Activated CD4-positive, alpha-beta memory T cell treated with anti-CD3 and anti-CD28 coated beads, Interleukin-2, amount 10 ng/mL, durations not matched to agents 7 days and 5 days (primary cell): ENCODE measurements around the gene SPACA6. TPM values are rescaled to one million over a fixed set of nuclear protein-coding genes. Genes with fewer than 3 reads are reported as not detected.

Experiments
- CTCF ChIA-PET: fragments of 350-600 bp; sonication (Branson Sonifier 250); formaldehyde crosslinking; loops from one replicate; lab custom pipeline; 2021; ENCODE audit warnings: antibody characterized with exemption, inconsistent platforms; lab: Charles Lee
- POLR2A ChIA-PET: fragments of 350-600 bp; sonication (Branson Sonifier 250); formaldehyde crosslinking; loops from one replicate; lab custom pipeline; 2021; ENCODE audit warnings: antibody characterized with exemption; lab: Charles Lee
- DNase-seq: peaks from one replicate; pipeline ENCODE4 v3.0.0-alpha.2; 2020
- H3K27ac Mint-ChIP-seq: one replicate; pipeline ENCODE4 v1.8.0; 2021; ENCODE audit warnings: mild to moderate bottlenecking, mixed read lengths
- H3K27me3 Mint-ChIP-seq: one replicate; pipeline ENCODE4 v1.8.0; 2021; ENCODE audit warnings: mixed read lengths
- H3K36me3 Mint-ChIP-seq: one replicate; pipeline ENCODE4 v1.8.0; 2021; ENCODE audit warnings: low read depth, mixed read lengths
- H3K4me1 Mint-ChIP-seq: one replicate; pipeline ENCODE4 v1.8.0; 2021; ENCODE audit warnings: mixed read lengths
- H3K4me3 Mint-ChIP-seq: one replicate; pipeline ENCODE4 v1.8.0; 2021; ENCODE audit warnings: mild to moderate bottlenecking, mixed read lengths
- H3K9me3 Mint-ChIP-seq: one replicate; pipeline ENCODE4 v1.8.0; 2021; ENCODE audit warnings: mixed read lengths
- total RNA-seq, 2 experiments: library from RNA; stranded (reverse); gene quantifications; one replicate each; pipeline ENCODE4 v1.2.3, GENCODE V29; 2021

The SPACA6 gene
- total RNA-seq, 2 experiments from 2014 or later, result 5.2 to 6.6 TPM

GRCh38 chr19:51713319-51714285 lies 20.5 kb downstream of the SPACA6 start:
- Mint-ChIP-seq H3K4me3 (no peak overlapping the region), H3K4me1 (peaks cover under 1% of the 10 kb centered on the region), H3K27me3 (peaks cover 14% of the 10 kb centered on the region), H3K9me3 (peaks cover 2% of the 10 kb centered on the region), H3K27ac (no peak overlapping the region), H3K36me3 (no peaks in the 10 kb centered on the region)
- no peak for DNase-seq
- CTCF ChIA-PET, result no interaction called here
- POLR2A ChIA-PET, result no interaction called here

GRCh38 chr19:51714848-51715247 lies 21.7 kb downstream of the SPACA6 start:
- H3K4me3 Mint-ChIP-seq, result no peak overlapping the region
- peaks cover 5% of the 10 kb centered on the region for H3K9me3 Mint-ChIP-seq
- CTCF ChIA-PET, result interaction anchor here (1.0 kb wide), 1 partner anchor 58 kb away, joined by 3 read pairs; no protein-coding TSS in a partner anchor
- POLR2A ChIA-PET, result no interaction called here
- peaks cover 3% of the 10 kb centered on the region for H3K36me3 Mint-ChIP-seq
- no peak overlapping the region for H3K27ac Mint-ChIP-seq
- peaks cover 18% of the 10 kb centered on the region for H3K27me3 Mint-ChIP-seq
- no peak for DNase-seq
- peaks cover 3% of the 10 kb centered on the region for H3K4me1 Mint-ChIP-seq

GRCh38 chr19:51715850-51716249 lies 22.7 kb downstream of the SPACA6 start:
- no peak overlapping the region for H3K4me3 Mint-ChIP-seq
- CTCF ChIA-PET, result no interaction called here
- H3K27me3 Mint-ChIP-seq, result peaks cover 20% of the 10 kb centered on the region
- H3K27ac Mint-ChIP-seq, result no peak overlapping the region
- H3K36me3 Mint-ChIP-seq, result peaks cover 3% of the 10 kb centered on the region
- H3K9me3 Mint-ChIP-seq, result peaks cover 5% of the 10 kb centered on the region
- DNase-seq, result no peak
- POLR2A ChIA-PET, result no interaction called here
- H3K4me1 Mint-ChIP-seq, result peaks cover 3% of the 10 kb centered on the region

- CTCF ChIA-PET, result no interaction called here
- H3K27me3 Mint-ChIP-seq, result peaks cover 18% of the 10 kb centered on the region
- peaks cover 5% of the 10 kb centered on the region for H3K9me3 Mint-ChIP-seq
- peaks cover 3% of the 10 kb centered on the region for H3K4me1 Mint-ChIP-seq
- H3K36me3 Mint-ChIP-seq, result peaks cover 3% of the 10 kb centered on the region
- DNase-seq, result no peak
- POLR2A ChIA-PET, result no interaction called here
- H3K4me3 Mint-ChIP-seq, result no peak overlapping the region
- H3K27ac Mint-ChIP-seq, result no peak overlapping the region
These were observed 23.8 kb downstream of the SPACA6 start for GRCh38 chr19:51716925-51717324.

- H3K36me3 Mint-ChIP-seq, result peaks cover 3% of the 10 kb centered on the region
- peaks cover 3% of the 10 kb centered on the region for H3K9me3 Mint-ChIP-seq
- peaks cover 3% of the 10 kb centered on the region for H3K4me1 Mint-ChIP-seq
- ChIA-PET CTCF (no interaction called here), POLR2A (no interaction called here)
- peaks cover 22% of the 10 kb centered on the region for H3K27me3 Mint-ChIP-seq
- no peak overlapping the region for H3K4me3 Mint-ChIP-seq
- H3K27ac Mint-ChIP-seq, result no peak overlapping the region
- no peak for DNase-seq
These were observed 26.3 kb downstream of the SPACA6 start for GRCh38 chr19:51719251-51719988.

- no peak overlapping the region for H3K4me3 Mint-ChIP-seq
- no peak for DNase-seq
- peaks cover 3% of the 10 kb centered on the region for H3K9me3 Mint-ChIP-seq
- CTCF ChIA-PET, result no interaction called here
- H3K27me3 Mint-ChIP-seq, result peaks cover 27% of the 10 kb centered on the region
- H3K36me3 Mint-ChIP-seq, result peaks cover 3% of the 10 kb centered on the region
- POLR2A ChIA-PET, result no interaction called here
- no peak overlapping the region for H3K27ac Mint-ChIP-seq
- H3K4me1 Mint-ChIP-seq, result peaks cover 3% of the 10 kb centered on the region
These were observed 28.8 kb downstream of the SPACA6 start for GRCh38 chr19:51721905-51722304.

GRCh38 chr19:51722492-51722891 lies 29.4 kb downstream of the SPACA6 start:
- Mint-ChIP-seq H3K4me1 (peaks cover 3% of the 10 kb centered on the region), H3K27me3 (peaks cover 27% of the 10 kb centered on the region), H3K36me3 (peaks cover 6% of the 10 kb centered on the region), H3K4me3 (no peak overlapping the region), H3K9me3 (peaks cover 3% of the 10 kb centered on the region), H3K27ac (no peak overlapping the region)
- CTCF ChIA-PET, result no interaction called here
- POLR2A ChIA-PET, result no interaction called here
- DNase-seq, result no peak

GRCh38 chr19:51724543-51724942 lies 31.4 kb downstream of the SPACA6 start:
- H3K9me3 Mint-ChIP-seq, result peaks cover 2% of the 10 kb centered on the region
- no peak overlapping the region for H3K4me3 Mint-ChIP-seq
- no peak overlapping the region for H3K27ac Mint-ChIP-seq
- DNase-seq, result no peak
- POLR2A ChIA-PET, result no interaction called here
- peaks cover 17% of the 10 kb centered on the region for H3K27me3 Mint-ChIP-seq
- CTCF ChIA-PET, result no interaction called here
- H3K4me1 Mint-ChIP-seq, result no peaks in the 10 kb centered on the region
- H3K36me3 Mint-ChIP-seq, result peaks cover 4% of the 10 kb centered on the region

- Mint-ChIP-seq H3K36me3 (peaks cover 4% of the 10 kb centered on the region), H3K27ac (no peak overlapping the region), H3K4me1 (no peaks in the 10 kb centered on the region), H3K4me3 (no peak overlapping the region), H3K27me3 (peaks cover 9% of the 10 kb centered on the region), H3K9me3 (peaks cover 2% of the 10 kb centered on the region)
- no peak for DNase-seq
- CTCF ChIA-PET, result no interaction called here
- POLR2A ChIA-PET, result no interaction called here
These were observed 32.9 kb downstream of the SPACA6 start for GRCh38 chr19:51726049-51726448.

GRCh38 chr19:51727349-51727880 lies 34.3 kb downstream of the SPACA6 start:
- Mint-ChIP-seq H3K4me3 (no peak overlapping the region), H3K27me3 (peaks cover 8% of the 10 kb centered on the region), H3K36me3 (peaks cover 4% of the 10 kb centered on the region), H3K9me3 (peaks cover 2% of the 10 kb centered on the region), H3K4me1 (no peaks in the 10 kb centered on the region), H3K27ac (no peak overlapping the region)
- ChIA-PET CTCF (no interaction called here), POLR2A (no interaction called here)
- DNase-seq, result no peak

- DNase-seq, result no peak
- POLR2A ChIA-PET, result no interaction called here
- Mint-ChIP-seq H3K27me3 (peaks cover 5% of the 10 kb centered on the region), H3K4me3 (no peak overlapping the region), H3K27ac (no peak overlapping the region), H3K9me3 (peaks cover 2% of the 10 kb centered on the region), H3K4me1 (no peaks in the 10 kb centered on the region), H3K36me3 (peaks cover 4% of the 10 kb centered on the region)
- CTCF ChIA-PET, result no interaction called here
These were observed 36.7 kb downstream of the SPACA6 start for GRCh38 chr19:51729781-51730180.

GRCh38 chr19:51733742-51734522 lies 40.8 kb downstream of the SPACA6 start:
- H3K27me3 Mint-ChIP-seq, result no peaks in the 10 kb centered on the region
- H3K9me3 Mint-ChIP-seq, result peaks cover under 1% of the 10 kb centered on the region
- ChIA-PET CTCF (no interaction called here), POLR2A (no interaction called here)
- H3K27ac Mint-ChIP-seq, result no peak overlapping the region
- H3K4me3 Mint-ChIP-seq, result no peak overlapping the region
- no peaks in the 10 kb centered on the region for H3K4me1 Mint-ChIP-seq
- DNase-seq, result no peak
- no peaks in the 10 kb centered on the region for H3K36me3 Mint-ChIP-seq
